Type B pancreatic cell (in vitro differentiated cells): ENCODE data around the gene ARHGAP8. TPM values are rescaled to one million over a fixed set of nuclear protein-coding genes. Genes with fewer than 3 reads are reported as not detected.
A peak's percentile ranks its signal among the peaks of the same experiment; 100 is the strongest.
"Not testable (repeated sequence)": the region's sequence is repeated elsewhere in the genome, so short reads cannot be mapped to it uniquely, and the experiment has no call there.

Experiments
- DNase-seq: peaks from one replicate; pipeline ENCODE4 v3.0.0; 2021; ENCODE audit warnings: mixed read lengths; ENCODE audit not compliant: unreplicated experiment; ENCODE audit errors: extremely low spot score
- H3K27ac Mint-ChIP-seq: 2 replicates; pipeline ENCODE4 v1.8.0; 2021; ENCODE audit warnings: mild to moderate bottlenecking, mixed read lengths
- H3K27me3 Mint-ChIP-seq: 2 replicates; pipeline ENCODE4 v1.8.0; 2021; ENCODE audit warnings: mixed read lengths
- H3K36me3 Mint-ChIP-seq: 2 replicates; pipeline ENCODE4 v1.8.0; 2021; ENCODE audit warnings: mixed read lengths
- H3K4me1 Mint-ChIP-seq: one replicate; pipeline ENCODE4 v1.8.0; 2021; ENCODE audit warnings: mixed read lengths; ENCODE audit not compliant: unreplicated experiment
- H3K4me3 Mint-ChIP-seq: 2 replicates; pipeline ENCODE4 v1.8.0; 2021; ENCODE audit warnings: mild to moderate bottlenecking, mixed read lengths
- H3K9me3 Mint-ChIP-seq: 2 replicates; pipeline ENCODE4 v1.8.0; 2021; ENCODE audit warnings: mixed read lengths
- total RNA-seq: library from RNA; stranded (reverse); gene quantifications from 2 replicates; pipeline ENCODE4 v1.2.1, GENCODE V29; 2021; ENCODE audit warnings: low replicate concordance
- TF ChIP-seq, protein P1 (sequence below): fragments of 200-600 bp; sonication (generic); conservative IDR thresholded peaks from 2 replicates; pipeline ENCODE4 v1.5.0; 2021; ENCODE audit warnings: antibody characterized with exemption, mild to moderate bottlenecking

ARHGAP8 gene
- total RNA-seq, 1 donor from 2014 or later, result 18.0 TPM

GRCh38 chr22:44848296-44848741 lies 95.9 kb downstream of the ARHGAP8 start:
- Mint-ChIP-seq H3K27me3 (no peaks in the 10 kb centered on the region), H3K9me3 (no peaks in the 10 kb centered on the region), H3K27ac (no peak overlapping the region), H3K4me3 (no peak overlapping the region), H3K4me1 (no peaks in the 10 kb centered on the region), H3K36me3 (peaks cover 8% of the 10 kb centered on the region)
- DNase-seq, result no peak
- TF ChIP-seq, protein P1, sequence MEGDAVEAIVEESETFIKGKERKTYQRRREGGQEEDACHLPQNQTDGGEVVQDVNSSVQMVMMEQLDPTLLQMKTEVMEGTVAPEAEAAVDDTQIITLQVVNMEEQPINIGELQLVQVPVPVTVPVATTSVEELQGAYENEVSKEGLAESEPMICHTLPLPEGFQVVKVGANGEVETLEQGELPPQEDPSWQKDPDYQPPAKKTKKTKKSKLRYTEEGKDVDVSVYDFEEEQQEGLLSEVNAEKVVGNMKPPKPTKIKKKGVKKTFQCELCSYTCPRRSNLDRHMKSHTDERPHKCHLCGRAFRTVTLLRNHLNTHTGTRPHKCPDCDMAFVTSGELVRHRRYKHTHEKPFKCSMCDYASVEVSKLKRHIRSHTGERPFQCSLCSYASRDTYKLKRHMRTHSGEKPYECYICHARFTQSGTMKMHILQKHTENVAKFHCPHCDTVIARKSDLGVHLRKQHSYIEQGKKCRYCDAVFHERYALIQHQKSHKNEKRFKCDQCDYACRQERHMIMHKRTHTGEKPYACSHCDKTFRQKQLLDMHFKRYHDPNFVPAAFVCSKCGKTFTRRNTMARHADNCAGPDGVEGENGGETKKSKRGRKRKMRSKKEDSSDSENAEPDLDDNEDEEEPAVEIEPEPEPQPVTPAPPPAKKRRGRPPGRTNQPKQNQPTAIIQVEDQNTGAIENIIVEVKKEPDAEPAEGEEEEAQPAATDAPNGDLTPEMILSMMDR, result no peak

GRCh38 chr22:44848791-44849420 lies 96.5 kb downstream of the ARHGAP8 start:
- Mint-ChIP-seq H3K36me3 (peaks cover 8% of the 10 kb centered on the region), H3K4me3 (no peak overlapping the region), H3K9me3 (no peaks in the 10 kb centered on the region), H3K4me1 (no peaks in the 10 kb centered on the region), H3K27me3 (no peaks in the 10 kb centered on the region), H3K27ac (no peak overlapping the region)
- TF ChIP-seq, protein P1, result no peak
- DNase-seq, result no peak

- Mint-ChIP-seq H3K36me3 (peaks cover 12% of the 10 kb centered on the region), H3K9me3 (no peaks in the 10 kb centered on the region), H3K27me3 (no peaks in the 10 kb centered on the region), H3K4me1 (no peaks in the 10 kb centered on the region), H3K4me3 (no peak overlapping the region), H3K27ac (no peak overlapping the region)
- TF ChIP-seq, protein P1, result no peak
- no peak for DNase-seq
These were observed 98.6 kb downstream of the ARHGAP8 start for GRCh38 chr22:44850946-44851345.

GRCh38 chr22:44854641-44855040 lies 102.3 kb downstream of the ARHGAP8 start:
- peaks cover 23% of the 10 kb centered on the region for H3K36me3 Mint-ChIP-seq
- H3K9me3 Mint-ChIP-seq, H3K27ac Mint-ChIP-seq, H3K4me3 Mint-ChIP-seq, H3K27me3 Mint-ChIP-seq, H3K4me1 Mint-ChIP-seq: not testable (repeated sequence)
- peak; percentile 13 for DNase-seq

- no peaks in the 10 kb centered on the region for H3K9me3 Mint-ChIP-seq
- DNase-seq, result peak; percentile 24
- no peak overlapping the region for H3K4me3 Mint-ChIP-seq
- no peaks in the 10 kb centered on the region for H3K27me3 Mint-ChIP-seq
- TF ChIP-seq, protein P1, result no peak
- H3K36me3 Mint-ChIP-seq, result peaks cover 23% of the 10 kb centered on the region
- H3K27ac Mint-ChIP-seq, result no peak overlapping the region
- H3K4me1 Mint-ChIP-seq, result no peaks in the 10 kb centered on the region
These were observed 103.5 kb downstream of the ARHGAP8 start for GRCh38 chr22:44855855-44856254.

DNA sequence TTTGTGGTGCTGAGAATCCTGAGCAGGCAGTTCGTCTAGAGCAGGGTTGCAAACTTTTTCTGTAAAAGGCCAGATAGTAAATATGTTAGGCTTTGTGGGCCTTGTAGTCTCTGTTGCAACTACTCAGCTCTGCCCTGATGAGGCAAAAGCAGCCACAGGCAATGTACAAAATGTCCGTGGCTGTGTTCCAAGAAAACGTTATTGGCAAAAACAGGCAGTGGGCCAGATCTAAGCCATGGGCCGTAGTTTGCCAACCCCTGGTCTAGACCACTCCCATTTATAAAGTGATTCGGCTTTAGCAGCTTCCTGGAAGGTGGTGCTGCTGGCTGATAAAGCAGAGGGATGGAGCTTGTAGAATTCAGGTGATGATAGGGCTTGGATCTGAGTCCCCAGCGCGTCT lies 106.4 kb downstream of the ARHGAP8 start:
- not testable (repeated sequence) for H3K27ac Mint-ChIP-seq, DNase-seq, H3K27me3 Mint-ChIP-seq, H3K4me1 Mint-ChIP-seq, H3K9me3 Mint-ChIP-seq, H3K4me3 Mint-ChIP-seq
- H3K36me3 Mint-ChIP-seq, result peaks cover 21% of the 10 kb centered on the region

- no peaks in the 10 kb centered on the region for H3K4me1 Mint-ChIP-seq
- no peak overlapping the region for H3K27ac Mint-ChIP-seq
- H3K9me3 Mint-ChIP-seq, result no peaks in the 10 kb centered on the region
- no peak overlapping the region for H3K4me3 Mint-ChIP-seq
- H3K27me3 Mint-ChIP-seq, result no peaks in the 10 kb centered on the region
- TF ChIP-seq, protein P1, result no peak
- peaks cover 21% of the 10 kb centered on the region for H3K36me3 Mint-ChIP-seq
- DNase-seq, result no peak
These were observed 107.3 kb downstream of the ARHGAP8 start for GRCh38 chr22:44859641-44860040.
